GM19351 (cell line): Measurements from ENCODE around the gene FOXO1.

Experiments
- ATAC-seq: cut with Tn5 transposase; IDR thresholded peaks from one replicate; pipeline ENCODE4 v1.9.1; 2021; ENCODE audit warnings: mild to moderate bottlenecking, moderate library complexity; ENCODE audit not compliant: unreplicated experiment

The FOXO1 gene

DNA sequence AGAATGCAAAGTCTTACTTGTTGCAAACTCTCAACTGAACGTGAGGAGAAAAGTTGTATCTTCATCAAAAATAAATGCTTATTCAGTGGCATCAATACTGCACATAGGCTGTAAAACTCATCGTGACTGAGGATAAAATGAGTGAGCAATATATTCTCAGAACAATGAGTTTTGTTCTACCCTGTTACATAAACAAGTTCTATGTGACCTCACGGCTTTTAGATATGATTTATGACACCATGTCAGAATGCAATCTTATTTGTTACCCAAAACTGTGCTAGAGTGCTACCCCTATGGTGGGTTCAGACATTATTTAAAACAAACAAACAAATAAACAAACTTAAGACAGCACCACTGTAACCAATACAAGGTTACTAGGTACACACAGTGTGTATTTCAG, 55.4 kb downstream of the FOXO1 start:
- ATAC-seq = no peak

- ATAC-seq = no peak
Measured at GRCh38 chr13:40609972-40610726, 56.3 kb downstream of the FOXO1 start.

DNA sequence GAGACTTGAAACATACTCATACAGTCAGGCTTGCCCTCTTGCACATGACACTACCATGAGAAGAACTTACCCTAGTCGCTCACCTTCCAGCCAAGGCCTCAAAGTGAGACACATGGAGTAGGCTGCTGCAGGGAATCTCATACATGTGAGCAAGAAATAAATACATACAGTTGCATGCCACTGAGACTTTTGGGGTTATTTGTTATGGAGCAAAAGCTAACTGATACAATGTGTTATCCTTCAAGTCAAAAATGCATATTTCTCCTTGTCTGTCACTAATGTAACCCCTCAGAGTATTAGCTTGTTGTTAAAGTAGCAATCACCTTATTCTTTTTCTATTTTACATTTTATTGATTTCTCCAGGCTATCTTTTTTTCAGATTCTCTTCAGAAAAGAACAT, 58.1 kb downstream of the FOXO1 start:
- no peak for ATAC-seq

- ATAC-seq = no peak
Measured at GRCh38 chr13:40605573-40605972, 60.9 kb downstream of the FOXO1 start.

DNA sequence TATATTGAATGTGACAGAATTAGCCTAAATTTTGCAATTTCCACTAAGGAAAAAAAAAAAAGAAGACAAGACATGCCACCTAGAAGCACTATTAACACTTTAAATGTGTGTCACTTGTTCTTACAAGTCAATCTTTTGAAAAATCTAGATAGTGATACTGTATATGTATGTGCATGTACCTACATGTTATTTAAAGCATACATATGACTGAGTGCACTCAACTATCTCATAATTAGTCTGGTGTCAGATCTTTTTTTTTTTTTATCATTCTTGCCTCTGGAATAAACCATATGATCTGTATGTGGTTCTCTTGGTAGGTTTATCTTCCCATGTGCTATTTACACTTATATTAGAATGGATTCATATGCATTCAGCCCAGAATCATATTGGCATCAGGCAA, 62.3 kb downstream of the FOXO1 start:
- ATAC-seq = no peak

- no peak for ATAC-seq
Measured at GRCh38 chr13:40600149-40600751, 66.2 kb downstream of the FOXO1 start.

GRCh38 chr13:40599747-40600146, 66.7 kb downstream of the FOXO1 start:
- ATAC-seq = peak; percentile 42

- ATAC-seq = no peak
Measured at GRCh38 chr13:40599124-40599523, 67.3 kb downstream of the FOXO1 start.

DNA sequence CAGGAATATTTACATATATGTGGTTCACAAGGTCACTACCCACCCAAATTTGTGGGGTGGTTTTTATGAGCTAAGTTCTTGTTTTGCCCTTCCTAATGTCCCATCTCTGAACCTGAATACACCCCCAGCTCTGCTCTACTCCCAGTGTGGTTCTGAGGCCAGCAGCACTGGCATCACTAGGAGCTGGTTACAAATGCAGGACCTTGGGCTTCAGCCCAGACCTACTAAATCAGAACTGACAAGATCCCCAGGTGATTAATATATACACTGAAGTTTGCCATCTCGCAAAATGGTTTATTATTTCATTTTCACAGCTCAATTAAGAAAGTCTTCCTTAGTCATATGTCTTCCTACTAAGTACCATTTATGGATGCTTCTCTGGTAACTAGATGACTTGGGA, 67.9 kb downstream of the FOXO1 start:
- ATAC-seq = no peak

DNA sequence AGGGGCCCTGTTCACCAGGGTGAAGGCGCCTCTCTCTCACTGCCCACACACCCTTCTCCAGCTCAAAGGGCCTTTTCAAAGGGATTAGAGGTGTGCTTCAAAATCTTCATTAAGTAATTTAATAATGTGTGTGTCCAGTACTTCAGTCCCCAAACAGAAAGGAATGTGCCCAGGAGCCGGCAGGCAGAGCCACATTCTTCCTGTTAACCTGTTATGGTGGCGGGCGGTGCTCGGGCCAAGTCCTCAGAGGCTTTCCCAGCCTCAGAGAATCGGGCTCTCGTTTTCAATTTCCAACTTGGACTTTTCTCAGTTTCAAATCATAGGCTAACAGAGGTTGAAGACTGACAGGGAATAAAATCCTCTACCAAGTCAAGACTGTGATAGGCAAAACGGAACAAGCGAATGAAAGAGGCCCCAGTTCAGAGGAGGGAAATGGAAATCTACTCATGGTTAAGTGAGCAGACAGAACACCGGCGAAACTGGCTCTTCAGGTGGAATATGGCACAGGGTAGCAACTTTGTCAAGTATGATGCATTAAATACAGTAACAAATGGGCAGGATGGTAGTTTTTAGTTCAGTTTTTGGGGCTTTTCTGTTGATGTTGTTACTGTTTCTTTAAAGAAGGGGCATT, 68.6 kb downstream of the FOXO1 start:
- ATAC-seq = no peak

- ATAC-seq = no peak
Measured at GRCh38 chr13:40596484-40596883, 70.0 kb downstream of the FOXO1 start.

- ATAC-seq = no peak
Measured at GRCh38 chr13:40595693-40596092, 70.7 kb downstream of the FOXO1 start.

GRCh38 chr13:40592035-40592434, 74.4 kb downstream of the FOXO1 start:
- no peak for ATAC-seq

GRCh38 chr13:40591091-40591490, 75.3 kb downstream of the FOXO1 start:
- no peak for ATAC-seq

GRCh38 chr13:40590112-40590862, 76.2 kb downstream of the FOXO1 start:
- ATAC-seq = no peak

DNA sequence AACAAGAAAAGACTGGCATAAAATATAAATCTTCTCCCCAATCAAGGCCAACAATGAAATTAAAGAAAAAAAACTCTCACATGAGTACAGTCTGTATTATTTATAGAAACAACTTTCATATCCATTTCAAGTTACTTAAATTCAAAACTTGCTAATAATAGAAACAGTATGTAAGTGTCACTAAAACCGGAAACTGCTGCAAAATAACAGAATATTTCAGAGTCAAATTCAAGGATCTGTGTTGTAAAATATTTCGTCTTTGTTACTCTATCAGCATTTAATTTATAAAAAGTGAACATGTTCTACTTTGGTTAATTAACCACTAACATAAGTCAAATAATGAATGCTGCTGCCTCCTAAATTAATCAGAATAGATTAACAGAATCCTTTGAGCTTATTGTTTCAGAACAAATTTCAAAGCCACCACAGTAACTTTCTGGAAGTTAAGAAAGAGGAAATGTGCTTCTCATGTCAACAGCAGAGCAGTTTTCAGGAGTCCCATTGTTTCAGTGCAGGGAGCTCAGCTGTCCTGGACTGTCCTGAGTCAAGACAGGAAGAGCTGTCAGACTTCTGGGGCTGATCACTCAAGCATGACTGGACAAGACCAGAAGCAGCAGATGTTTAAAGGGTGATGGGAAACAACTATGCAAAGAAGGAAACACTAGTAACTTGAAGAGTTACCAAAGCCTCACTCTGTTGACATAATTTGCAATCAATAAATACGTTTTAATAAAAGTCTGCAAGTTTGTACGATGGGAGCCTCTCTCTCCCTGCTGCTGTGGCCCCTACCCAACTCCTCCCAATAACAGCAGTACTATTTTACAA, 76.9 kb downstream of the FOXO1 start:
- peak; percentile 81 for ATAC-seq

- no peak for ATAC-seq
Measured at GRCh38 chr13:40588101-40588500, 78.3 kb downstream of the FOXO1 start.

- ATAC-seq = no peak
Measured at GRCh38 chr13:40586886-40587565, 79.4 kb downstream of the FOXO1 start.

DNA sequence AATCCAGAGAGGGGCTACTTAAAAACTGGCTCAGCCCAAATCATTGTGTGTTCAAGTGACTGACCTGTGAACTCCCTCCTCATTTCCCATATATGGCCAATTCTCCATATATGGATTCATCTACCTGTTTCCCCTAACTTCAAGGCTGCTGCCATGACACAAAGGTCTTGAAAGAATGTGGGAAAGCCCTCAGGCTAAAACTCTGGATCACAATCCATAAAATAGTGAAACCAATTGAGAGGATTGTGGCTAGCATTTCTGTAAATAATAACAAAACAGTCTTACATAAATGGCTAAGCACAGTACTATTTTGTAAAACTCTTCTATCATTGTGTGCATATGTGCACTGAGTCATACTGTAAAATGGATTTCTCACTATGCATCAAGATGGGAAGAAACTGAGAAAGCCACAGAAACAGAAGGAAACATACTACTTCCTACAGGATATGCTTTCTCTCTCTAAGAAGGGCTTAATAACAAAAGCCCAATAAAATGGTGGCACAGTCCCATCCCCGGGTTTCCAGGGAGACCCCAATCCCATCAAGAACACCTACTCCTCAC, 80.5 kb downstream of the FOXO1 start:
- ATAC-seq = no peak

- ATAC-seq = no peak
Measured at GRCh38 chr13:40583738-40584137, 82.7 kb downstream of the FOXO1 start.
